ENCODE data around the gene OR2A5. TPM values are rescaled to one million over a fixed set of nuclear protein-coding genes. Genes with fewer than 3 reads are reported as not detected.
"Not testable (repeated sequence)": the region's sequence is repeated elsewhere in the genome, so short reads cannot be mapped to it uniquely, and the experiment has no call there.

The OR2A5 gene
- total RNA-seq, 3 donors from 2014 or later (not counting 1 experiment from before 2014, with no cell fraction given), result not detected

- H3K4me1 ChIP-seq (ENCODE audit: control insufficient read depth, insufficient read depth, low read length); H3K4me3 ChIP-seq (ENCODE audit: low read length); H3K4me1 Mint-ChIP-seq; ATAC-seq; H3K27me3 ChIP-seq (ENCODE audit: control insufficient read depth, insufficient read depth, low read length); H3K27me3 Mint-ChIP-seq (ENCODE audit: low read depth in 2 of 2); H3K27ac Mint-ChIP-seq; DNase-seq; H3K9me3 ChIP-seq (ENCODE audit: control insufficient read depth, insufficient read depth, low read length); H3K36me3 Mint-ChIP-seq; H3K36me3 ChIP-seq (ENCODE audit: control insufficient read depth, insufficient read depth, low read length); H3K27ac ChIP-seq (ENCODE audit: low read length); intact Hi-C loops (cut with micrococcal nuclease); H3K4me3 Mint-ChIP-seq; H3K9me3 Mint-ChIP-seq: not testable (repeated sequence)
- 83% methylated on average over 1 of the region's 1 CpG for WGBS (ENCODE audit: insufficient coverage)
These were observed 37.9 kb upstream of the OR2A5 start for GRCh38 chr7:144010821-144011220.

- 54% methylated on average over 5 of the region's 5 CpGs for WGBS (ENCODE audit: insufficient coverage)
- no peaks in the 10 kb centered on the region for H3K4me1 Mint-ChIP-seq
- intact Hi-C loops (cut with micrococcal nuclease), result no loop called here
These were observed 37.1 kb upstream of the OR2A5 start for GRCh38 chr7:144011458-144012230.

GRCh38 chr7:144018065-144018464 is 30.7 kb upstream of the OR2A5 start:
- Histone ChIP-seq H3K36me3 (ENCODE audit: control insufficient read depth, insufficient read depth, low read length) (no peaks in the 10 kb centered on the region), H3K9me3 (ENCODE audit: control insufficient read depth, insufficient read depth, low read length) (no peaks in the 10 kb centered on the region), H3K4me3 (ENCODE audit: low read length) (no peak overlapping the region), H3K27ac (ENCODE audit: low read length) (no peak overlapping the region), H3K4me1 (ENCODE audit: control insufficient read depth, insufficient read depth, low read length) (no peaks in the 10 kb centered on the region), H3K27me3 (ENCODE audit: control insufficient read depth, insufficient read depth, low read length) (no peaks in the 10 kb centered on the region)
- ATAC-seq (no peak), DNase-seq (no peak)
- no peak overlapping the region for H3K4me3 Mint-ChIP-seq
- H3K4me1 Mint-ChIP-seq, result no peaks in the 10 kb centered on the region
- H3K27ac Mint-ChIP-seq, result no peak overlapping the region
- H3K9me3 Mint-ChIP-seq, result no peaks in the 10 kb centered on the region
- no peak for TF ChIP-seq CTCF (IDR thresholded peaks at IDR 0.05)
- H3K36me3 Mint-ChIP-seq, result no peaks in the 10 kb centered on the region
- intact Hi-C loops (cut with micrococcal nuclease), result no loop called here
- 63% methylated on average over 4 of the region's 4 CpGs for WGBS (ENCODE audit: insufficient coverage)
- H3K27me3 Mint-ChIP-seq (ENCODE audit: low read depth in 2 of 2), result peaks cover 8 to 9% of the 10 kb centered on the region in 2 donors

More at GRCh38 chr7:144011458-144012230, 37.1 kb upstream of the OR2A5 start:
- no peak overlapping the region for H3K4me3 Mint-ChIP-seq
- no peak overlapping the region for H3K27ac ChIP-seq (ENCODE audit: low read length)
- H3K36me3 Mint-ChIP-seq, result no peaks in the 10 kb centered on the region
- peaks cover 0 to 5% of the 10 kb centered on the region in 2 donors for H3K9me3 Mint-ChIP-seq
- peaks cover 0 to 4% of the 10 kb centered on the region in 2 donors for H3K27me3 Mint-ChIP-seq (ENCODE audit: low read depth in 2 of 2)
- no peak for TF ChIP-seq CTCF (IDR thresholded peaks at IDR 0.05)
- no peaks in the 10 kb centered on the region for H3K27me3 ChIP-seq (ENCODE audit: control insufficient read depth, insufficient read depth, low read length)
- H3K36me3 ChIP-seq (ENCODE audit: control insufficient read depth, insufficient read depth, low read length), result no peaks in the 10 kb centered on the region
- no peak overlapping the region for H3K27ac Mint-ChIP-seq
- no peak overlapping the region for H3K4me3 ChIP-seq (ENCODE audit: low read length)
- DNase-seq, result no peak
- ATAC-seq, result no peak
- H3K4me1 ChIP-seq (ENCODE audit: control insufficient read depth, insufficient read depth, low read length), result no peaks in the 10 kb centered on the region
- peaks cover 2% of the 10 kb centered on the region for H3K9me3 ChIP-seq (ENCODE audit: control insufficient read depth, insufficient read depth, low read length)

- Histone ChIP-seq H3K27ac (ENCODE audit: low read length) (no peak overlapping the region), H3K9me3 (ENCODE audit: control insufficient read depth, insufficient read depth, low read length) (no peaks in the 10 kb centered on the region), H3K27me3 (ENCODE audit: control insufficient read depth, insufficient read depth, low read length) (no peaks in the 10 kb centered on the region), H3K36me3 (ENCODE audit: control insufficient read depth, insufficient read depth, low read length) (no peaks in the 10 kb centered on the region), H3K4me1 (ENCODE audit: control insufficient read depth, insufficient read depth, low read length) (no peaks in the 10 kb centered on the region), H3K4me3 (ENCODE audit: low read length) (no peak overlapping the region)
- 78% methylated on average over 2 of the region's 2 CpGs for WGBS (ENCODE audit: insufficient coverage)
- intact Hi-C loops (cut with micrococcal nuclease), result no loop called here
- no peak for ATAC-seq
- H3K9me3 Mint-ChIP-seq, result no peaks in the 10 kb centered on the region
- H3K36me3 Mint-ChIP-seq, result no peaks in the 10 kb centered on the region
- H3K4me3 Mint-ChIP-seq, result no peak overlapping the region
- no peak for DNase-seq
- H3K27me3 Mint-ChIP-seq (ENCODE audit: low read depth in 2 of 2), result peaks cover 8 to 9% of the 10 kb centered on the region in 2 donors
- no peaks in the 10 kb centered on the region for H3K4me1 Mint-ChIP-seq
- no peak for TF ChIP-seq CTCF (IDR thresholded peaks at IDR 0.05)
- no peak overlapping the region for H3K27ac Mint-ChIP-seq
These were observed 29.3 kb upstream of the OR2A5 start for GRCh38 chr7:144019457-144019856.
